VCaP (cell line): ENCODE results near the gene CACNA2D2.

ENCODE experiments used
- H3K27ac ChIP-seq: fragments of 450-650 bp; 2 replicates; pipeline ENCODE4 v1.5.1; 2017
- TF ChIP-seq, protein P1 (sequence below): fragments of 450-650 bp; conservative IDR thresholded peaks from 2 replicates; pipeline ENCODE4 v1.5.1; 2017; ENCODE audit warnings: mild to moderate bottlenecking, moderate library complexity

CACNA2D2 gene

DNA sequence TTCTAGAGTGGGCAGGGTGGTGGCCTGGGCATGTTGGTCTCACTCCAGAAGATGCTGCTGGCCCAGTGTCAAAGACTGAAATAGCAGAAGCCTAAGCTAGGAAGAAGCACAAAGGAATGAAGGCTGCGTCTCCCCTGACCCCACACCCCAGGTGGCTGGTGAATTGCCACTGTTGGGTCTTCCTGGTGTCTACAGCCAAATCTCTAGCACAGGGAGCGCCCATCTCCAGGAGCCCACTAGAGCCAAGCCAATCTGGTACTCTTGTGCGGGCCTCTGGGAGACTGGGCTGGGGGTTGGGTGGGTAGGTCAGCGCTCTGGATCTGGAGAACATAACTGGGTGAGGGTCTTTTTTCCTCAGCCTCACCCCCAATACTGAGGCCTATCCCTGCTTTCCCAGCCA lies 176.3 kb downstream of the CACNA2D2 start:
- H3K27ac ChIP-seq: peak overlapping the region; percentile 85
- TF ChIP-seq, protein P1, sequence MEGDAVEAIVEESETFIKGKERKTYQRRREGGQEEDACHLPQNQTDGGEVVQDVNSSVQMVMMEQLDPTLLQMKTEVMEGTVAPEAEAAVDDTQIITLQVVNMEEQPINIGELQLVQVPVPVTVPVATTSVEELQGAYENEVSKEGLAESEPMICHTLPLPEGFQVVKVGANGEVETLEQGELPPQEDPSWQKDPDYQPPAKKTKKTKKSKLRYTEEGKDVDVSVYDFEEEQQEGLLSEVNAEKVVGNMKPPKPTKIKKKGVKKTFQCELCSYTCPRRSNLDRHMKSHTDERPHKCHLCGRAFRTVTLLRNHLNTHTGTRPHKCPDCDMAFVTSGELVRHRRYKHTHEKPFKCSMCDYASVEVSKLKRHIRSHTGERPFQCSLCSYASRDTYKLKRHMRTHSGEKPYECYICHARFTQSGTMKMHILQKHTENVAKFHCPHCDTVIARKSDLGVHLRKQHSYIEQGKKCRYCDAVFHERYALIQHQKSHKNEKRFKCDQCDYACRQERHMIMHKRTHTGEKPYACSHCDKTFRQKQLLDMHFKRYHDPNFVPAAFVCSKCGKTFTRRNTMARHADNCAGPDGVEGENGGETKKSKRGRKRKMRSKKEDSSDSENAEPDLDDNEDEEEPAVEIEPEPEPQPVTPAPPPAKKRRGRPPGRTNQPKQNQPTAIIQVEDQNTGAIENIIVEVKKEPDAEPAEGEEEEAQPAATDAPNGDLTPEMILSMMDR: no peak

- no peak overlapping the region for H3K27ac ChIP-seq
- TF ChIP-seq, protein P1: no peak
These were observed 177.3 kb downstream of the CACNA2D2 start for GRCh38 chr3:50326182-50326541.

DNA sequence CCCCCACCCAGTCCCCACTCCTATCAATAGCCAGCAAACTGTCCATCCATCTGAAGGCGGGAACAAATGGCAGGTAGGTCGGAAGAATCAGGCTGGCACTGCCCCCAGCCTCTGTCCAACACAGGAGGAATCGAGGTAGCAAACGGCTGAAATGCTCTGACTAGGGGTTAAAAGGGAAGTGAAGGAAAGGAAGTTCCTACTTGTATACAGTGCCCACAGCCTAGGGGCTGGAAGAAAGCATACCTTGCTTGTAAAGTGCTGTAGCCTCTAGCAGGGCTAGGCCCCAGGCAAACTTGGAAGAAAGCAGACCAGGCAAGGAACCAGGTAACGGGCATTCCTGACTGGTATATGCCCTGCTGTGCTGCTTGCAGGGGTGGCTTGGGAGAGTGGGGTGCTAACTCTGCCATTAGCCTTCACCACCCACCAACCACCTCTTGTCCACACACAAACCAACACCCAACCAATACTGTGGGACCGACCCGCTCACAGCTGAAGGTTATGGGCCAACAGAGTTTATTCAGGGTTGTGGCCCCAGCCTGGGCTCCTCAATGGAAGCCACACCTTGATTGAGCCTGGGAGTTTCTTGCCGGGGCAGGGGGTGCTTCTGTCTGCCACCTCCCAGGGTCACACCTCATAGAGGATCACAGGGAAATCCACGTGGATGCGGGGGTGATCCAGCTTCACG lies 177.8 kb downstream of the CACNA2D2 start:
- TF ChIP-seq, protein P1: no peak
- H3K27ac ChIP-seq: no peak overlapping the region

- no peak overlapping the region for H3K27ac ChIP-seq
These were observed 178.3 kb downstream of the CACNA2D2 start for GRCh38 chr3:50325113-50325480.

DNA sequence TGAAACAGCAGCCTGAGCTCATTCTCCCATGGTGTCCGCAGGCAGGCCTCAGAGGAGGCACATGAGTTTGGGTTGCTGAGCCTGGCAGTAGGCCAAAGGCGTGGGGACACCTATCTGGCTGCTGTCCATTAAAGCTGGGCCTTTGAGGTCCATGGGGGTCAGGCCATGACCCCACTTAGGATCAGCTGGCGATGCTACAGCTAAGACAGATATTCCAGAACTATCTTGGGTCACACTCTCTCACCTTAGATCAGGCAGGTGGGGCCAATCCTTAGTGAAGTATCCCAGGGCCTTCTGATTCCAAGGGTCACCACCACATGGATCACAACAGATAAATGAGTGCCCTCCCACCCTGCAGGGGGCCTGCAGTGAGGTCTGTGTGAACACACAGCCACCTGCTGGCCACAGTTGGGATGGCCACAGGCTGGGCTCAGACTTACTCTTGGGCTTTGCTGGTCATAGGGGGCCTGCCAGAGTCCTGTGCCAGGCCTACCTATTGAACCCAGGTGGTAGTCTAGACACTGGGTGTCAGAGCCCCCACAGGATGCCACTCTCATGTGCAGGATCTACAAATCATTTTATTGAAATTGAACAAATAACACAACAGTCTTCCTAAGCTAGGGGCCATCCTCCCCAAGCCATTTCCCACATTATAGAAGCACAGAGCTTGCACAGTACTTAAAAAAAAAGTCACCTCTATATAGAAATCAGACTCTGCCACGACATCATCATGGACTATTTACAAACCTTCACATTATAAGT lies 178.9 kb downstream of the CACNA2D2 start:
- H3K27ac ChIP-seq: peak overlapping the region; percentile 97; the same call in 1 of the 2 replicates
- TF ChIP-seq, protein P1: peak; percentile 95

More at GRCh38 chr3:50325113-50325480, 178.3 kb downstream of the CACNA2D2 start:
- TF ChIP-seq, protein P1: no peak

- peak overlapping the region; percentile 97; the same call in 1 of the 2 replicates for H3K27ac ChIP-seq
- TF ChIP-seq, protein P1: no peak
These were observed 179.7 kb downstream of the CACNA2D2 start for GRCh38 chr3:50323614-50324199.

DNA sequence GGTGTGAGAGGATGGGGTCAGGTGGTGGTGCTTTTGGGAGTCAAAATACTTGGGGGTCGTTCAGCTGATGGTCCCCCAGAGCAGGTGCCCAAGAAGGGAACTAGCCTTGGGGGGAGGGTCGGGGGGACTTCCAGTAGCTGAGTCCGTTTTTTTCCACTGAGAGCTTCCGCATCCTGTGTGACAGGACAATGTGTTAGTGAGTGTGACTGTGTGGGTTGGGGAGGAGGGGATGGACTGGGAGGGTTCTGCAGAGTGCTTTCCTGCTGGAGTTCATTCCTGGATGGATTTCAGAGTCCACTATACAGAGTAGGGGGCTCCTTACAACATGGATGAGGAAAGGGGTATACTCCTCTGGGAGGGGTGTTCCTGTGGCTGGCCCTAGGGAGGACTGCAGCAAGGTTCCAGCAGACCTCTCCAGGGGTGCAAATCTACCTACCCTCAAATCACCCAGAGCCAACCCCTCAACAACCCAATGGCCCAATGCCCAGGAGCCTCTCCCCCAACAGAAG lies 180.3 kb downstream of the CACNA2D2 start:
- TF ChIP-seq, protein P1: no peak
- peak overlapping the region; percentile 97; the same call in 1 of the 2 replicates for H3K27ac ChIP-seq
